GM10266 (cell line): Measurements from ENCODE around the gene PAK3.

Experiments used
- DNase-seq: peaks from one replicate; pipeline ENCODE4 v3.0.0; 2012; ENCODE audit errors: extremely low spot score
- TF ChIP-seq, protein P1 (sequence below): IDR thresholded peaks from 2 replicates; pipeline ENCODE4 v1.5.1; 2012; ENCODE audit warnings: mild to moderate bottlenecking, low read depth; ENCODE audit not compliant: control insufficient read depth, insufficient read depth; ENCODE audit errors: missing control alignments

PAK3 gene

DNA sequence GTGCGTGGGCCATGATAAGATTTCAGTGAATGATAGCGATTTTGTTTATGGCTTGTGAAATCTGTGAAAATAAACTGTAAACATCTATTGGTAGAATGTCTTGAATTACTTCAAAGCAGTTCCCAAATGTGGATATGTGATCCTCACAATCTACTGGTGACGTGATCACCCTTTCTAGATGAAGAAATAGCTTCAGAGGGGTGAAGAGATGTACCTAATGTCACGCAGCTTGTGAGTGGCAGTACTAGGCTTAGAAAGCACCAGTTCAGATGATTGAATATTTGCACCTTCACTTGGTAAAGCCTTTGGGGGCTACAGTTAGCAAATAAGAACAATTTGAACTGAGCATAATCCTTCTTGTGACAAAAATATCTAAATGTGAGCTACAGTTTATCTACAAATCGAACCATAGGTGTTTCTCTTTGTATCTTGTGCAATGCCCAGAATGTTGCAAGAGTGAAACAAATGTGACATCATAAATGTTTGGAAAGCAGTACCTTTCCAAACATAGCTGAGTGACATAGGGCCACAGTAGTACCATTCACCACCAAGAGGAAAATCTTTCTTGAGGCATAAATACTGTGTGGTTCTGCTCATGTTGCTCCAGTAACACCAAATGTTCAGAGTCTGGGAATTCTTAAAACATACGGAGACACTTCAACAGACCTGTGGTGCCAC lies 14.2 kb downstream of the PAK3 start:
- no peak for DNase-seq
- TF ChIP-seq, protein P1, sequence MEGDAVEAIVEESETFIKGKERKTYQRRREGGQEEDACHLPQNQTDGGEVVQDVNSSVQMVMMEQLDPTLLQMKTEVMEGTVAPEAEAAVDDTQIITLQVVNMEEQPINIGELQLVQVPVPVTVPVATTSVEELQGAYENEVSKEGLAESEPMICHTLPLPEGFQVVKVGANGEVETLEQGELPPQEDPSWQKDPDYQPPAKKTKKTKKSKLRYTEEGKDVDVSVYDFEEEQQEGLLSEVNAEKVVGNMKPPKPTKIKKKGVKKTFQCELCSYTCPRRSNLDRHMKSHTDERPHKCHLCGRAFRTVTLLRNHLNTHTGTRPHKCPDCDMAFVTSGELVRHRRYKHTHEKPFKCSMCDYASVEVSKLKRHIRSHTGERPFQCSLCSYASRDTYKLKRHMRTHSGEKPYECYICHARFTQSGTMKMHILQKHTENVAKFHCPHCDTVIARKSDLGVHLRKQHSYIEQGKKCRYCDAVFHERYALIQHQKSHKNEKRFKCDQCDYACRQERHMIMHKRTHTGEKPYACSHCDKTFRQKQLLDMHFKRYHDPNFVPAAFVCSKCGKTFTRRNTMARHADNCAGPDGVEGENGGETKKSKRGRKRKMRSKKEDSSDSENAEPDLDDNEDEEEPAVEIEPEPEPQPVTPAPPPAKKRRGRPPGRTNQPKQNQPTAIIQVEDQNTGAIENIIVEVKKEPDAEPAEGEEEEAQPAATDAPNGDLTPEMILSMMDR: no peak

- TF ChIP-seq, protein P1: no peak
- no peak for DNase-seq
Observed at GRCh38 chrX:111114806-111115205, 18.8 kb downstream of the PAK3 start.

- no peak for DNase-seq
- TF ChIP-seq, protein P1: no peak
Observed at GRCh38 chrX:111116666-111117065, 20.7 kb downstream of the PAK3 start.

GRCh38 chrX:111119341-111119740 lies 23.4 kb downstream of the PAK3 start:
- TF ChIP-seq, protein P1: no peak
- DNase-seq: no peak

GRCh38 chrX:111123125-111123524 lies 27.1 kb downstream of the PAK3 start:
- no peak for DNase-seq
- TF ChIP-seq, protein P1: no peak

DNA sequence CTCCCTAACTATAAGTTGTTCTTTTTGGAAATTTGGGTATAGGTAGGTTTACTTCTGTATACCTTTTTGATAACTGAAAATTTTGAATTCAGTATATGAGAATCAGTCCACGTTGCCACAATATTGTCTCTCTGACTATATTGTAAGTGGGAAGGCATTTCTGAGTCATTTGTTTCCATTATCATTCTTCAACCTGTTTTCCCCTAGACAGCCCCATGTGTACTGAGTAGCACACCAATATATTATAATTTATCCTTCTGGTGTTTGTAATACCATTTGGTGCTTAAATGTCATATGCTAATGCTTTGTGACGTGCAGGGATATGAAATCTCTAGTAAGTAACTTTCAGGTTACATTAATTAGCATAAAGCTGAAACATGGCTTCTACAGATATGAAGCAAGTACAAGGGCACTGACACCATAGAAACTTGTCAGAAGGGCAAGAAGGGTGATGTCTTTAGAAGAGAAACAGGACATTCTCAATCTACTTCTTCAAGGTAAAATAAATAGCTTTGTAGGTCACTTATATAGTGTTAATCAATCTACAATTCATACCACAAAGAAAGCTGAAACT lies 27.7 kb downstream of the PAK3 start:
- no peak for DNase-seq
- TF ChIP-seq, protein P1: no peak

GRCh38 chrX:111124418-111124817 lies 28.4 kb downstream of the PAK3 start:
- no peak for DNase-seq
- TF ChIP-seq, protein P1: no peak
